Stimulated activated CD8-positive, alpha-beta memory T cell treated with anti-CD3 and anti-CD28 coated beads, Interleukin-2, amount 100 ng/mL, for 1 hour (primary cell): Measurements from ENCODE around the gene TRMT61A.

Source experiments
- DNase-seq, 2 donors: peaks; one replicate each; pipeline ENCODE4 v3.0.0-alpha.2; 2020; ENCODE audit warnings: low read depth in 2 of 2

Gene TRMT61A

DNA sequence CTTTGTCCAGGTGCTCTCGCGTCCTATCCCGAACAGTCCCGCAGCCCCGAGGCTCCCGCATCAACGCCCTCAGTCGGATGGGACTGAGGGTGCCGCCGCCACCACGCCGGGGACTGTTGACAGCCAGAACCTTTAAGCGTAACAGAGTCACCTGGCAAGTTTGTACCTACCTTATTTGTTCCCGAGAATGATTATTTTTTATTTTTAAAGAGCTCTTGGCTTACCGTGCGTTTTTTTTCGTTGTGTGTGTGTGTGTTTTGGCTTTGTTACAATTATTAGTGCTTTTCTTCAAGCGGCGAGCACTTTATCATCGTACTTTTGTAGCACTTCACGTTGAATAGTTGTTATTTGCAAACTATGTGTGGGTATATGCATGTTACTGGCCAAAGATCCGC lies 34.2 kb downstream of the TRMT61A start:
- DNase-seq: no peak

DNA sequence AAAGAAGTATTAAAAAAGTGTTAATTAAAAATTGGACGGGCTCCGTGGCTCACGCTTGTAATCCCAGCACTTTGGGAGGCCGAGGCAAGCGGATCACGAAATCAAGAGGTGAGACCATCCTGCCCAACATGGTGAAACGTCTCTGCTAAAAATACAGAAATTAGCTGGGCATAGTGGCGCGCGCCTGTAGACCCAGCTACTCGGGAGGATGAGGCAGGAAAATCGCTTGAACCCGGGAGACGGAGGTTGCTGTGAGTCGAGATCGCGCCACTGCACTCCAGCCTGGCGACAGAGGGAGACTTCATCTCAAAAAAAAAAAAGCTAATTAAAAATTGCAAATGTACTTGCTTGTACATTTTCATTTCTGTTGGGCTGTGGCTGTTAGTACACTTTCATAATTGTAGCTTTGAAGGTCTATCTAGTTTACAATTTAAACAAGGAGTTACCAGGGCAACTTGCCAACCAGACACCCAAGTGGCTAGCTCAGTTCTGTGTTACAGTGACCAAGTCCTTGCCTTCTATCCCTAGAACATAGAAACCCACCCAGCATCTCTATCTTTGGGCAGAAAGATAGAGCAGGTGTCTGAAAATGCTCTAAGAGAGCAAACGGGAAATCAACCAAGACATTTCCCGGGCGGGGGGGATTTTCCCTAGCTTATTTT lies 35.0 kb downstream of the TRMT61A start:
- DNase-seq: no peak

DNA sequence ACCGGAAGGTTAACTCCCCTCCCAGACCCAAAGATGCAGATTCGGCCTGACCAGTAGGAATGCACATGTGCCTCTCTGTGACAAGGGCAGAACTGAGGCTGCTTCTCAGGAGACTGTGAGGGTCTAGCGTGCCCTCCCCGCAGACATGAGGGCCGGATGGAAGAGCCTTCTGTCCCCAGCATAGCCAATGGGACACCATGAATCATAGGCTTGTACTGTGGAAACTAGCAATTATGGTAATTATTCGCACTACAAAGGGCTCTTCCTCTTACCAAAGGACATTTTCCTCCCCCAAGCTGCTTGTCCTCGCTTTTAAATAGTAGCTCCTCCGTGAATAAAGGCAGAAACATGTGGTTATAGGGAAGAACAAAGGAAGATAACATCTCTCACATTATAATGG lies 40.0 kb downstream of the TRMT61A start:
- no peak for DNase-seq

DNA sequence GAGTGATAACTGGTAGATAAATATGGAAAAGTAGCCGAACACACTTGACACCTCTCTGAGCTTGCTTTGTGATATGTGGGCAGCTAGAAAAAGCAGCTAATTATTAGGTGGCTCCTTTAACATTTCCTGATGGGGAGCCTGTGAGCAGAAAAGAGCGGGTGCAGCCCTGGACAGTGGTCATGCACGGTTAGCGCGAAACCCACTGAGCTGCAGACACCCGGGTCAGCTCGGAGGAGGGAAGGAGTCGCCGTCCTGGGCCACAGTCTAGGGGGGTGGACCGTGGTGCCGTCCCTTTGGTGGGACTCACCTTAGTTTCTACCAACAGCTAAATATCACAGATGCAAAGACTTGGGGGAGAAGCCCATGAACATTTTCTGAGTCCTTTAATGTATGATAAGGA lies 40.4 kb downstream of the TRMT61A start:
- DNase-seq: no peak

DNA sequence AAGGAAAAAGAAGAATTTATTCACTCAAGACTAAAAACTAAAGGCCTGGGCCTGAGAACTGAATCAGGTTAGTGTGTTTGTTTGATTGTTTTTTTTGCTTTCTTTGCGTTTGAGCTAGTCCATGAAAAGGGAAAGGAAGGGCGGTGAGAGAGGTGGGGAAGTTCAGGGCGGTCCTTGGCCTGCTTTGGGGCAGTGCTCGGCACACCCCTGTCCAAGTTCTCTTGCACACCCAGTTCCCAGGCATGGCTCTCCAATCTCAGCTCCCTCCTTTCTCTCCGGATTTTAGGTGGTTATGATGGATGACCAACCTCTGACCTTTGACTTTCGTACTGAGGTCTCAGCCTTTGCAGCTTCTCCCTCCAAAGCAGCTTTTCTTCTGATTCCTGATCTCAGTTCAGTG lies 45.1 kb downstream of the TRMT61A start:
- no peak for DNase-seq

DNA sequence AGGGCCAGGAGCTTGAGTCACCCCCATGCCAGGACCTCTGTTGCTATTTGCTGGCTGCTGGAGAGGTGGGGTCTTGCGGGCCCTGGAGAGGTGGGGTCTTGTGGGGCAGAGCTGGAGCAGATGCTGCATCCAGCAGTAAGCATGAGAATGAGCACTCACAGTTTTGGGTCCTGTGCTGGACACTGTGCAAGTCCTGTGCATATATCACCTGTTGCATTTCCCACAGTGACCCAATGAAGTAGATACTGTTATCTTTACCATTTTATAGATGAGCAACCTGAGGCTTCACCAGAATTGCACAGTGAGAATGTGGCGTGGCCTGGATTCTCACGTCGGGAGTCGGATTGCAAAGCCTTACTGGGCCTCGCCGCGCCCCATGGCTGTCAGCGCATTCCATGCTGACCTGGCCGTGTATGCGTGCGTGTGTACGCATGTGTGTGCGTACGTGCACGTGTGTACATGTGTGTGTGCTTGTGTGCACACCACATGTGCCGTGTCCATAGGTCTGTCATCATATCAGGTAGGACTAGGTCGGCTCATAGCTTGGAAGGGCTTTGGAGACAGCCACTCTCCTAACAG lies 45.8 kb downstream of the TRMT61A start:
- no peak for DNase-seq

DNA sequence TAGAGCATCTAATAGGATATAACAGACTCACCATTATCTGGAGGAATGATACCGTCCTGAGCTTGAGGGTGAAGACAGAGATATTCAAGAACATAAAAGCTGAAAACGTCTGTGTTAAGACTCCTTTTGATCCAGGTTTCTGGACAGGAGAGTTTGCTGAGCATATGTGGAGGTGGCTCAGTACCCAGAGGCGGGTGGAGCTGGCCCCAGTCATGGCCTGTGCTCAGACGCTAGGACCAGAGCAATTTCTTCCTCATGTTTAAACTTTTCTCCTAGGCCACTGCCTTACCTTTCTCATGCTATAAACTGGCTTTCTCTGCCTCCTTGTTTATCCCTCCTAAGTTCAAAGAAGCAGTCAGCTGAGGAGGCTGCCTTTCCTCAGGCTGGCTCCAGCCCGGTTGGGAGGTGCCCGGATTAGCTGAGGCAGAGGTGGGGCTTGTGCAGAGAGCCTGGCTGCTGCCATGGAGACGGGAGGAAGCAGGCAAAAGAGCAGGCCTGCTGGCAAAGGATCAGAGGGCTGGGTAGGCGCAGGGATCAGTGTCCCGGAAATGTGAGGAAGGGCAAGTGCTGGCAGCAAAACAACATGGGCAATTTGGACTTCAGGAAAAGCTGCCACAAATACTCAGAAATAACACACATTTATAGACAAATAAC lies 47.5 kb downstream of the TRMT61A start:
- no peak for DNase-seq

DNA sequence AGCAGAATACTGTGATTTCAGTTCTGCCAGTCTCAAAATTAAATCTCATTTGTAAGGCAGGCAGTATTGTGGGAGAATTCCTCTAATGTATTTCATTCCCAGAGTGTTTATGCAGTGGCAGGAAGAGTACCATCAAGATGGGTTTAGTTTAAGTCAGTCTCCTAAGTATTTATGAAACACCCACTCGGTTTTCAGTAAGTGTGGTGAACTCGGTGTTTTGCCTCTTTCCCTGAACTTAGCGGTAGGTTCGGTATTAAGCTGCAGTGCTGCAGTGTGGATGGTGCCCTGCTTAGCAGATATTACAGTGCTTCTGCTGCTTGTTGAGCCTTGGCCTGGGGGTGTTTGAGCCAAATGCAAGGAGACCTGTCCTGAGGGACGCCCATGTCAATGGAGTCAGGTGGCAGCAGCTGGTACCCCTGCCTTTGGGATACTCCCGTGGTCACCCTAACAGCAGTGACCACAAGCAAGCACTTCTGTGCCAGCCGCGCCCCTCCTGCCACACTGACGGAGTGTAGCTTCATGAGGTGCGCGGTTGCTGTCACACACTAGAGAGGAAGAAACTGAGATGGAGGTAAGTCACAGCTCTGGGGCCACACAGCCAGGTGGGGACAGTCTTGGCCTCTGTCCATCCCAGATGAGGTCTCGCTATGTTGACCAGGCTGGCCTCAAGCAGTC lies 49.5 kb downstream of the TRMT61A start:
- no peak for DNase-seq

DNA sequence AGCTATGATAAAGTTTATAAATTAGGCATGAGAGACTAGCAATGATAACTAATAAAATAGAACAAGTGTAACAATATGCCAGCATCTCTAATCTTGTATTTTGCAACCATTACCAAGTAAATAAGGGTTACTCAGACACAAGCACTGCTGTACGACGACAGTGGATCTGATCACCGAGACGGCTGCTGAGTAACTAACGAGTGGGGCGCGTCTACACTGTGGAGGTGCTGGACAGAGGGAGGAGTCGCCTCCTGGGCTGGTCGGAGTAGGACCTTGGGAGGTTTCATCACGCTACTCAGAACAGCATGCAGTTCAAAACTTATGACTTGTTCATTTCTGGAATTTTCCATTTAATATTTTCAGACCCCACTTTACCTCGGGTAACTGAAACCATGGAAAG lies 52.2 kb downstream of the TRMT61A start:
- no peak for DNase-seq

DNA sequence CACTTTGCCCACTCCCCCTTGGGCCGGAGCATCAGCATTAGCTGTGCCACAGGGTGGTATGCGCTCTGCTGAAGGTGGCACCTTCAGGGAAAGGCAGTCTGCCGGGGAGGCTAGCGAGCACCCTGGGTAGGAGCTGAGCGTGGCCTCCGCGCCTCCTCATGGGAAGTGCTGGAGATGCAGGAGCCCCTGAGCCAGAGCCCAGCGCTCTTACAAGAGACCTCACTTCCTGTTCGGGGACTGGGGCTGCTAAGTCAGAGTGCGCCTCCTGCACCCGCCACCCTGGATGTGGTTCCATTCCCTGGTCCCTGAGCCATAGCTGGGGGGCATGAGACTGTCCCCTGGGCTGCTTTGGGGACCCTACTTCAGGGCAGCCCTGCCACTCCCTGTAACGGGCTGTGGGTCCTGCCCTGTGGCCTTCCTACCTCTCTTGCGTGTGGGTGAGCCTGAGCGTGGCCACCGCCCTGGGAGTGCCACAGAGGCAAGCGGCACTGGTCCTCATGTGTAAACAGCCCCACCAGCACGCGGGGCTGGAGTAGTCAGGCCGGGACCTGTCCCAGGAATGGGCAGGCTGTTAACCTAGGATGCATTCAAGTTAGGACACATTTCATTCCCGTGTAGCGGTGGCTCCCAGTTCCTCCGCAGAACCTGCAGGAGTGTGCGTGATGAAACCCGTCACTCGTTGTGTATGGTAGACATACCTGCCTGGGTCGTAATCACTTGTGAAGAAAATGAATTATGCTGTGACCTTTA lies 53.1 kb downstream of the TRMT61A start:
- no peak for DNase-seq

DNA sequence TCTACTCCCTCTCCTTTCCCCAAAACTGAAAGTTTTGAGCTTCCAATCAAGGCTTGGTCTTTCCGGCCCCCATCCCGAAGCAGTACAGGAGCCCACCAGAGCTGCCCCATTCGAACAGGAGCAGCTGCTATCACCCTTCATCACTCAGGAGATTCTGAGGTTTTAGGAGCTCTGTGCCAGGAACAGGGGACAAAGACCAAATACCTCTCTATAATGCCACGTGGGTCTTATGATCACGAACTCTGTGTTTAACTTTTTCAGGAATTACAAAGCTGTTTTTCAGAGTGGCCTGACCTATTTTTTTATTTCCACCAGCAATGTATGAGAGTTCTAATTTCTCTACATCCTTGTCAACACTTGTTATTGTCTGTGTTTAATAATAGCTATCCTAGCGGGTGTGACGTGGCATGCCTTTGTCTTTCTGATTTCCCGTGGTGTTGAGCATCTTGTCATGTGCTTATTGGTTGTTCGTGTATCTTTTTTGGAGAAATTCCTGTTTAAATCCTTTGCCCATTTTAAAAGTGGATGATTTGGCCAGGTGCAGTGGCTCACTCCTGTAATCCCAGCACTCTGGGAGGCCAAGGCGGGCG lies 55.4 kb downstream of the TRMT61A start:
- no peak for DNase-seq
